ENCODE results near the gene RIC8B.

RIC8B gene

DNA sequence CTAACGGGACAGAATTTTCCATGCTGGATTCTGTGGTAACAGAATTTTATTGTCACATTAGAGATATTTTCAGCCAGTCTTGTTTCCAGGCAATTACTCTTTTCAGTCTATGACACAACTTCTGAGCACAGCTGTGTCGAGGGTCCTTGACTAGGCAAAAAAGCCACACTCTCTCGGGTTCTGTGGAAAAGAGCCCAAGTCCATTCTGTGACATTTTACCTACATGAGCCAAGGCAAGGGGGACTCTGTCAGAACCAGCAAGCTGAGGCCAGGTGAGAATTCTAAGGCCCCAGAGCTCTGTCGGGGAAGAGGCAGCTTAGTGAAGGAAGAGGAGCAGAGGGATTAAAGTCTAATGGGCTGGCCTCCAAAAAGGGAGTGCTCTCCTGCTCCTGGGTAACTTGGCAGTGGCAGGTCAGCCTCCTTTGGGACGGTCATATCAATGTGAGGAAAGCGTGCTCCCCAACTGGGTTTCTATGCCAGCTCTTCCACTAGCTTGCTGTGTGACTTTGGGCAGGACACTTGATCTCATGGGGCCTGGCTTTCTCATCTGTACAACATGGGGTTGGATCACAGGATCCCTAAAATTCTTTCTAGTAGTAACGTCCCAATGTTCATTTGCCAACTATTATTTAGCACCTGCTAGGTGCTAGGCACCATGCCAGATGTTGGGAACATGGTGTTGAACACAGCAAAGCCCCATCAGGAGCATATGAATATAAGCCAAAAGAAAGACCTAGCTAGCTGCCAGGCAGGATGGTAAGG lies 16.0 kb upstream of the RIC8B start:
- Histone ChIP-seq H3K4me2 (ENCODE audit: low read length) (no peak overlapping the region), H3K27ac (peak overlapping the region; percentile 68), H3K4me1 (peaks cover 28% of the 10 kb centered on the region), H3K9ac (no peak overlapping the region), H2AFZ (no peak overlapping the region), H3K79me2 (no peaks in the 10 kb centered on the region), H3K27me3 (ENCODE audit: control insufficient read depth, insufficient read depth, low read length) (no peaks in the 10 kb centered on the region), H3K4me3 (ENCODE audit: low read depth, low read length) (no peak overlapping the region), H3K36me3 (ENCODE audit: control insufficient read depth, insufficient read depth, low read length) (no peaks in the 10 kb centered on the region), H3K9me3 (ENCODE audit: control insufficient read depth, low read length) (no peaks in the 10 kb centered on the region)
- no peak for TF ChIP-seq CTCF (IDR thresholded peaks at IDR 0.05)

GRCh38 chr12:106759526-106760183 lies 14.8 kb upstream of the RIC8B start:
- H3K36me3 ChIP-seq (ENCODE audit: control insufficient read depth, insufficient read depth, low read length) = no peaks in the 10 kb centered on the region
- peak overlapping the region; percentile 87 for H2AFZ ChIP-seq
- no peaks in the 10 kb centered on the region for H3K27me3 ChIP-seq (ENCODE audit: control insufficient read depth, insufficient read depth, low read length)
- H3K4me3 ChIP-seq (ENCODE audit: low read depth, low read length) = no peak overlapping the region
- peak overlapping the region; percentile 68 for H3K27ac ChIP-seq
- no peaks in the 10 kb centered on the region for H3K79me2 ChIP-seq
- H3K4me2 ChIP-seq (ENCODE audit: low read length) = no peak overlapping the region
- H3K4me1 ChIP-seq = peaks cover 37% of the 10 kb centered on the region
- TF ChIP-seq CTCF (IDR thresholded peaks at IDR 0.05) = no peak
- no peaks in the 10 kb centered on the region for H3K9me3 ChIP-seq (ENCODE audit: control insufficient read depth, low read length)
- no peak overlapping the region for H3K9ac ChIP-seq

DNA sequence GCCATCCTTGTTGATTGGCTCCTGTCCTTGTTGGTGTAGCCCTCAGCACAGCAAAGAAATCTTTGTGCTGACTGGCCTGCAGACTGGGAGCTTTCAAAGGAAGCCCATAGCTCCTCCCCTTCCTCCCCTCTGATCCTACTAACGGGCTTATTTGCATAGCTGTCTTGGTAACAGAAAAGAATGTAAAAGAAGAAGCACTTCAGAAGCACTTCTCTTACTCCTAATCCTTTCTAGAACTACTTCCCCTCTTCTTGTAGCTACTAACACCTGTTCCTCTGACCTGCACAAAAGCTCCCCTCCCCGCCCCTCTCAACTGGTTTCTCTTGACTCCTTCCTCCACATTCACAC lies 14.3 kb upstream of the RIC8B start:
- peak overlapping the region; percentile 87 for H2AFZ ChIP-seq
- H3K4me2 ChIP-seq (ENCODE audit: low read length) = no peak overlapping the region
- H3K79me2 ChIP-seq = no peaks in the 10 kb centered on the region
- no peaks in the 10 kb centered on the region for H3K9me3 ChIP-seq (ENCODE audit: control insufficient read depth, low read length)
- no peak for TF ChIP-seq CTCF (IDR thresholded peaks at IDR 0.05)
- no peaks in the 10 kb centered on the region for H3K36me3 ChIP-seq (ENCODE audit: control insufficient read depth, insufficient read depth, low read length)
- H3K9ac ChIP-seq = no peak overlapping the region
- no peaks in the 10 kb centered on the region for H3K27me3 ChIP-seq (ENCODE audit: control insufficient read depth, insufficient read depth, low read length)
- peak overlapping the region; percentile 68 for H3K27ac ChIP-seq
- H3K4me1 ChIP-seq = peaks cover 38% of the 10 kb centered on the region
- H3K4me3 ChIP-seq (ENCODE audit: low read depth, low read length) = no peak overlapping the region

GRCh38 chr12:106764220-106764619 lies 10.3 kb upstream of the RIC8B start:
- Histone ChIP-seq H3K9ac (no peak overlapping the region), H3K9me3 (ENCODE audit: control insufficient read depth, low read length) (no peaks in the 10 kb centered on the region), H3K36me3 (ENCODE audit: control insufficient read depth, insufficient read depth, low read length) (no peaks in the 10 kb centered on the region), H3K4me3 (ENCODE audit: low read depth, low read length) (no peak overlapping the region), H3K27ac (peak overlapping the region; percentile 61), H3K4me2 (ENCODE audit: low read length) (no peak overlapping the region), H2AFZ (peak overlapping the region; percentile 67), H3K27me3 (ENCODE audit: control insufficient read depth, insufficient read depth, low read length) (no peaks in the 10 kb centered on the region), H3K79me2 (no peaks in the 10 kb centered on the region), H3K4me1 (peaks cover 53% of the 10 kb centered on the region)
- TF ChIP-seq CTCF (IDR thresholded peaks at IDR 0.05) = no peak

Measured in parathyroid adenoma (tissue), 2 donors.